KMS-11 (cell line): ENCODE data around the gene GPC1.

ENCODE experiments used
- H2AFZ ChIP-seq: fragments of 200-600 bp; sonication (generic); 2 replicates; pipeline ENCODE4 v1.6.1; 2016; ENCODE audit warnings: antibody characterized with exemption, mixed run types, low read depth
- H3K27ac ChIP-seq: fragments of 200-600 bp; sonication (generic); 2 replicates; pipeline ENCODE4 v1.6.1; 2016; ENCODE audit warnings: mild to moderate bottlenecking, mixed run types
- H3K27me3 ChIP-seq: fragments of 200-600 bp; sonication (generic); 2 replicates; pipeline ENCODE4 v1.6.1; 2017; ENCODE audit warnings: mild to moderate bottlenecking, low read depth, mixed run types, moderate library complexity; ENCODE audit not compliant: insufficient read depth
- H3K36me3 ChIP-seq: fragments of 200-600 bp; sonication (generic); 2 replicates; pipeline ENCODE4 v1.6.1; 2017; ENCODE audit warnings: mild to moderate bottlenecking, mixed run types; ENCODE audit not compliant: insufficient read depth
- H3K4me1 ChIP-seq: fragments of 200-600 bp; sonication (generic); 2 replicates; pipeline ENCODE4 v1.6.1; 2016; ENCODE audit warnings: mild to moderate bottlenecking, low read depth, mixed run types; ENCODE audit not compliant: poor library complexity, severe bottlenecking
- H3K4me2 ChIP-seq: fragments of 200-600 bp; sonication (generic); 2 replicates; pipeline ENCODE4 v1.7.0; 2016; ENCODE audit warnings: mild to moderate bottlenecking, mixed run types
- H3K4me3 ChIP-seq: fragments of 200-600 bp; sonication (generic); IDR thresholded peaks from 2 replicates; pipeline ENCODE4 v1.6.1; 2017; ENCODE audit warnings: low read depth, low read length, mixed read lengths; ENCODE audit not compliant: insufficient read depth
- H3K79me2 ChIP-seq: fragments of 200-600 bp; sonication (generic); 2 replicates; pipeline ENCODE4 v1.6.1; 2016; ENCODE audit warnings: low read depth, mixed run types; ENCODE audit not compliant: insufficient read depth
- H3K9ac ChIP-seq: fragments of 200-600 bp; sonication (generic); 2 replicates; pipeline ENCODE4 v1.6.1; 2016; ENCODE audit warnings: mild to moderate bottlenecking, mixed run types
- H4K20me1 ChIP-seq: fragments of 200-600 bp; sonication (generic); 2 replicates; pipeline ENCODE4 v1.6.1; 2016; ENCODE audit warnings: mild to moderate bottlenecking, mixed run types; ENCODE audit not compliant: insufficient read depth
- TF ChIP-seq, protein P1 (sequence below): fragments of 200-600 bp; sonication (generic); conservative IDR thresholded peaks from 2 replicates; pipeline ENCODE4 v1.6.1; 2017; ENCODE audit warnings: low read depth, mild to moderate bottlenecking, antibody characterized with exemption, low read length, moderate library complexity, mixed read lengths

GPC1 gene

DNA sequence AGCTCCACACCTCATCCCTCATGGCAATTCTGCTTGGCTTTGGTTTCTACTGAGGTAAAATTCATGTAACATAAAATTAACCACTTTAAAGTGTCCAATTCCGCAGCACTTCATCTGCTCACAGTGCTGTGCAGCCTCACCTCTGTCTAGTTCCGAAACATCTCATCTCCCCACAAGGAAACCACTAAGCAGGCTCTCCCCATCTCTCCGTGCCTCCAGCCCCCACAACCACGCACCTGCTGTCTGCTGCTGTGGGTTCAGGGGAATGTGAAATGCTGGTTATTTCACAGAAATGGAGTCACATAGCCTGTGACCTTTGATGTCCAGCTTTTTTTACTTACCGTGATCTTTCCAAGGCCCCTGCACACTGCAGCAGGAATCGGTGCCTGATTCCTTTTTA, 7.7 kb upstream of the GPC1 start:
- H3K4me1 ChIP-seq, result no peaks in the 10 kb centered on the region
- H4K20me1 ChIP-seq, result no peaks in the 10 kb centered on the region
- no peaks in the 10 kb centered on the region for H3K36me3 ChIP-seq
- H2AFZ ChIP-seq, result no peak overlapping the region
- H3K79me2 ChIP-seq, result no peaks in the 10 kb centered on the region
- no peak overlapping the region for H3K4me3 ChIP-seq
- peaks cover 25% of the 10 kb centered on the region; the same call in 1 of the 2 replicates for H3K27me3 ChIP-seq
- no peak overlapping the region for H3K27ac ChIP-seq
- no peak overlapping the region for H3K4me2 ChIP-seq
- no peak overlapping the region for H3K9ac ChIP-seq
- TF ChIP-seq, protein P1, sequence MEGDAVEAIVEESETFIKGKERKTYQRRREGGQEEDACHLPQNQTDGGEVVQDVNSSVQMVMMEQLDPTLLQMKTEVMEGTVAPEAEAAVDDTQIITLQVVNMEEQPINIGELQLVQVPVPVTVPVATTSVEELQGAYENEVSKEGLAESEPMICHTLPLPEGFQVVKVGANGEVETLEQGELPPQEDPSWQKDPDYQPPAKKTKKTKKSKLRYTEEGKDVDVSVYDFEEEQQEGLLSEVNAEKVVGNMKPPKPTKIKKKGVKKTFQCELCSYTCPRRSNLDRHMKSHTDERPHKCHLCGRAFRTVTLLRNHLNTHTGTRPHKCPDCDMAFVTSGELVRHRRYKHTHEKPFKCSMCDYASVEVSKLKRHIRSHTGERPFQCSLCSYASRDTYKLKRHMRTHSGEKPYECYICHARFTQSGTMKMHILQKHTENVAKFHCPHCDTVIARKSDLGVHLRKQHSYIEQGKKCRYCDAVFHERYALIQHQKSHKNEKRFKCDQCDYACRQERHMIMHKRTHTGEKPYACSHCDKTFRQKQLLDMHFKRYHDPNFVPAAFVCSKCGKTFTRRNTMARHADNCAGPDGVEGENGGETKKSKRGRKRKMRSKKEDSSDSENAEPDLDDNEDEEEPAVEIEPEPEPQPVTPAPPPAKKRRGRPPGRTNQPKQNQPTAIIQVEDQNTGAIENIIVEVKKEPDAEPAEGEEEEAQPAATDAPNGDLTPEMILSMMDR, result no peak

DNA sequence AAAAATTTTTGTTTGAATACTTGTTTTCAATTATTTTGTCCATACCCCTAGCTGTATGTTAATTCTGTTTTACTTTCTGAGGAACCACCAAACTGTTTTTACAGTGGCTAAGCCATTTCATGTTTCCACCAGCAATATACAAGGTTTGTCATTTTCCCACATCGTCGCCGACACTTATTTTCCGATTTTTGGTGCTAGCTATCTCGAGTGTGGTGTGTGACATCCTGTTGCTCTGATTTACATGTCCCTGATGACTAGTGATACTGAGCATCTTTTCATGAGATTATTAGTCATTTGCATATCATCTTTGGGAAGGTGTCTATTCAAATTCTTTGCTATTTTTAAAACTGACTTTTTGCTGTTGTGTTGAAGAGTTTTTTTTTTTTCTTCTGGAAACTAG, 7.2 kb upstream of the GPC1 start:
- no peak overlapping the region for H3K4me2 ChIP-seq
- no peaks in the 10 kb centered on the region for H4K20me1 ChIP-seq
- H3K9ac ChIP-seq, result no peak overlapping the region
- no peak overlapping the region for H3K27ac ChIP-seq
- H3K79me2 ChIP-seq, result no peaks in the 10 kb centered on the region
- H3K36me3 ChIP-seq, result no peaks in the 10 kb centered on the region
- TF ChIP-seq, protein P1, result no peak
- peaks cover 26% of the 10 kb centered on the region; the same call in 1 of the 2 replicates for H3K27me3 ChIP-seq
- H2AFZ ChIP-seq, result no peak overlapping the region
- H3K4me1 ChIP-seq, result no peaks in the 10 kb centered on the region
- no peak overlapping the region for H3K4me3 ChIP-seq

DNA sequence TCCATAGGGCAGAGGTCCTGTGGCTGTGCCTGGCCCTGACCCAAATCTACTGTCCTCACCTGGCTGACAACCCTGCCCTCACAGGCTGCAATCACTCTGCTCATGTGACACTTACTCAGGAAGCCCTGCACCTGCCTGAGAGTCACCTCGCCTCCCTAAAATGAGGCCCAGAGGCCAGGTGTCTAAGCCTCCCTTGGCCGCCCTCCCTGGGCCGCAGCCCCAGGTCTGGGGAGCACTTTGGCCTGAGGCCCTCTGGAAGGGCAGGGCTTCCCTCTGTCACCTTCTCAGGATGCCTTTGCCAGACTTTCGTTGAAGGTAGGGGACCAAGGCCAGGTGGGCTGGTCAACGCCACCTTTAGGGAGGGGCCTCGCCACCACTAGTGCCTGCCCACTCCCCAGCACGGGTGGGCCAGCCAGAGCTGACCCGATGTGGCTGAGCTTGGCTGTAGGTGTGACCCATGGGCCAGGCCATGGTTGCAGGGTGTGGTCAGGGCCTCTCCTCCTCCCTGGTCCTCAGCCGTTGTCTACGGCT, 6.1 kb upstream of the GPC1 start:
- no peaks in the 10 kb centered on the region for H4K20me1 ChIP-seq
- H3K4me2 ChIP-seq, result no peak overlapping the region
- H3K27ac ChIP-seq, result no peak overlapping the region
- H3K36me3 ChIP-seq, result no peaks in the 10 kb centered on the region
- no peaks in the 10 kb centered on the region for H3K4me1 ChIP-seq
- TF ChIP-seq, protein P1, result no peak
- H3K9ac ChIP-seq, result no peak overlapping the region
- no peak overlapping the region for H3K4me3 ChIP-seq
- H3K27me3 ChIP-seq, result peaks cover 27% of the 10 kb centered on the region; the same call in 1 of the 2 replicates
- H3K79me2 ChIP-seq, result no peaks in the 10 kb centered on the region
- no peak overlapping the region for H2AFZ ChIP-seq

DNA sequence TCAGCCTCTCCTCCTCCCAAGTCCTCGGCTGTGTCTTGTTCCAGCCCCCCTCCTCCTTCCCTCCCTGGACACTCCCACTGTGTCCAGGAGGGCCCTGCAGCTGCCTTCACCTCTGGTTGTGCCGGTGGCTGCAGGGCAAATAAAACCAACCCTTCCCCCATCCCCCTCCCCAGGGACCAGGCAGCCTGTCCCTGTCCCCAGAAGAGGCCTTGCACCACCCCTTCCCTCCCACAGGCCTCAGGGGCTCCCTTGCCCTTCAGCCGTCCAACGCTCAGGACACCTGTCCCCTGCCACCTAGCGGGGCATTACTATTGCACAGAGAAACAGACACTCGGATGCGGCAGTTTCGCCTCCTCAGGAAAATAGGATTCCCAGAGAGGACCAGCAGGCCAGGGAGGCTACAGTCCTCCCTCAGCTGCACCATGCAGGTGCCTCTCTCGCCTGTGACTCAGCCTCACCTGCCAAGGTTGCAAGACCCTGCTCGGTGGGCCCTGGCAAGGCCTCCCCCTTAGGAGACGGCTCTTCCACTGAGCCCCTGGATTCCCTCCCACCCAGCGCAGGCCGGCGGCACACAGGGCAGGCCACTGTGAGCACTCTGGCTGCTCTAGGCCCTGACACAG, 5.5 kb upstream of the GPC1 start:
- TF ChIP-seq, protein P1, result no peak
- Histone ChIP-seq H3K4me2 (no peak overlapping the region), H3K36me3 (no peaks in the 10 kb centered on the region), H3K27ac (no peak overlapping the region), H3K4me1 (no peaks in the 10 kb centered on the region), H4K20me1 (no peaks in the 10 kb centered on the region), H3K9ac (no peak overlapping the region), H3K79me2 (no peaks in the 10 kb centered on the region), H3K27me3 (peaks cover 27% of the 10 kb centered on the region; the same call in 1 of the 2 replicates), H2AFZ (no peak overlapping the region), H3K4me3 (no peak overlapping the region)
